ENCODE measurements around the gene CYP8B1. TPM values are rescaled to one million over a fixed set of nuclear protein-coding genes. Genes with fewer than 3 reads are reported as not detected.
A peak's percentile ranks its signal among the peaks of the same experiment; 100 is the strongest.

Gene CYP8B1
- total RNA-seq, 6 donors from 2014 or later = 0.13 to 0.14 TPM; not detected in 4

GRCh38 chr3:42853056-42853455 is 22.6 kb downstream of the CYP8B1 start:
- DNase-seq (no peak), ATAC-seq (ENCODE audit: low FRiP score in 2 of 2) (no peak)
- peaks cover 0 to 18% (median 7%) of the 10 kb centered on the region in 4 donors for H3K4me1 ChIP-seq
- no peaks in the 10 kb centered on the region for H3K36me3 ChIP-seq
- no peak overlapping the region for H3K27ac ChIP-seq
- TF ChIP-seq CTCF (IDR thresholded peaks at IDR 0.05) (no peak), POLR2AphosphoS5 (IDR thresholded peaks at IDR 0.05) (no peak), POLR2A (IDR thresholded peaks at IDR 0.05) (no peak), EP300 (IDR thresholded peaks at IDR 0.05) (no peak)
- no peak overlapping the region for H3K4me3 ChIP-seq
- 65 to 80% methylated on average over 1 of the region's 1 CpG for WGBS, 2 donors
- no peaks in the 10 kb centered on the region for H3K9me3 ChIP-seq
- no peaks in the 10 kb centered on the region for H3K27me3 ChIP-seq

- peak in 1 of 2 donors; percentile 88 for ATAC-seq (ENCODE audit: low FRiP score in 2 of 2)
- no peak overlapping the region for H3K4me3 ChIP-seq
- no peaks in the 10 kb centered on the region for H3K27me3 ChIP-seq
- H3K27ac ChIP-seq = peak overlapping the region in 1 of 4 donors; percentile 19
- TF ChIP-seq POLR2AphosphoS5 (IDR thresholded peaks at IDR 0.05) (no peak), EP300 (IDR thresholded peaks at IDR 0.05) (no peak), CTCF (IDR thresholded peaks at IDR 0.05) (no peak), POLR2A (IDR thresholded peaks at IDR 0.05) (no peak)
- H3K4me1 ChIP-seq = peaks cover 0 to 23% (median 9%) of the 10 kb centered on the region in 4 donors
- no peaks in the 10 kb centered on the region for H3K9me3 ChIP-seq
- 20 to 40% methylated on average over 2 of the region's 2 CpGs for WGBS, 2 donors
- H3K36me3 ChIP-seq = no peaks in the 10 kb centered on the region
- DNase-seq = no peak
These were observed 23.2 kb downstream of the CYP8B1 start for GRCh38 chr3:42852441-42852840.

- Histone ChIP-seq H3K4me3 (no peak overlapping the region), H3K27me3 (no peaks in the 10 kb centered on the region), H3K36me3 (no peaks in the 10 kb centered on the region), H3K4me1 (peaks cover 7 to 30% (median 18%) of the 10 kb centered on the region in 4 donors), H3K9me3 (no peaks in the 10 kb centered on the region), H3K27ac (peak overlapping the region in 2 of 4 donors; percentile 19 to 21)
- DNase-seq = no peak
- WGBS, 2 donors = 96 to 98% methylated on average over 4 to 6 of the region's 6 CpGs
- TF ChIP-seq EP300 (IDR thresholded peaks at IDR 0.05) = no peak
- TF ChIP-seq POLR2A (IDR thresholded peaks at IDR 0.05) = no peak
- no peak for TF ChIP-seq CTCF (IDR thresholded peaks at IDR 0.05)
- no peak for TF ChIP-seq POLR2AphosphoS5 (IDR thresholded peaks at IDR 0.05)
- ATAC-seq (ENCODE audit: low FRiP score in 2 of 2) = no peak
These were observed 24.3 kb downstream of the CYP8B1 start for GRCh38 chr3:42851228-42851834.

GRCh38 chr3:42850263-42850662 is 25.4 kb downstream of the CYP8B1 start:
- TF ChIP-seq POLR2A (IDR thresholded peaks at IDR 0.05) (no peak), CTCF (IDR thresholded peaks at IDR 0.05) (no peak), EP300 (IDR thresholded peaks at IDR 0.05) (no peak), POLR2AphosphoS5 (IDR thresholded peaks at IDR 0.05) (no peak)
- Histone ChIP-seq H3K27me3 (no peaks in the 10 kb centered on the region), H3K9me3 (no peaks in the 10 kb centered on the region), H3K4me1 (peaks cover 7 to 30% (median 20%) of the 10 kb centered on the region in 4 donors), H3K4me3 (no peak overlapping the region), H3K27ac (no peak overlapping the region), H3K36me3 (no peaks in the 10 kb centered on the region)
- DNase-seq (no peak), ATAC-seq (ENCODE audit: low FRiP score in 2 of 2) (no peak)
- 85 to 100% methylated on average over 3 of the region's 3 CpGs for WGBS, 2 donors

GRCh38 chr3:42849017-42849416 is 26.7 kb downstream of the CYP8B1 start:
- 93 to 96% methylated on average over 7 of the region's 7 CpGs for WGBS, 2 donors
- DNase-seq (no peak), ATAC-seq (ENCODE audit: low FRiP score in 2 of 2) (no peak)
- Histone ChIP-seq H3K9me3 (no peaks in the 10 kb centered on the region), H3K27me3 (no peaks in the 10 kb centered on the region), H3K4me3 (no peak overlapping the region), H3K27ac (no peak overlapping the region), H3K4me1 (peaks cover 7 to 34% (median 20%) of the 10 kb centered on the region in 4 donors), H3K36me3 (no peaks in the 10 kb centered on the region)
- TF ChIP-seq EP300 (IDR thresholded peaks at IDR 0.05) (no peak), POLR2AphosphoS5 (IDR thresholded peaks at IDR 0.05) (no peak), POLR2A (IDR thresholded peaks at IDR 0.05) (no peak), CTCF (IDR thresholded peaks at IDR 0.05) (no peak)
